CD4-positive, alpha-beta T cell treated with Interleukin-17A for 1 hour (primary cell): Measurements from ENCODE around the gene CAMTA2.
"Not testable (repeated sequence)": the region's sequence is repeated elsewhere in the genome, so short reads cannot be mapped to it uniquely, and the experiment has no call there.

Experiments used
- DNase-seq: peaks from one replicate; pipeline ENCODE4 v3.0.0-alpha.2; 2020

CAMTA2 gene

GRCh38 chr17:4986951-4987766, at the start of gene CAMTA2:
Gene CAMTA2, minus strand, starts transcription at chr17:4987675. Its CDS starts 1,453 bp downstream, at chr17:4986222.
- peak; percentile 88 for DNase-seq

- DNase-seq, result no peak
Observed at GRCh38 chr17:5035315-5035714, 47.8 kb upstream of the CAMTA2 start, which contains the start of gene SLC52A1. Gene SLC52A1, minus strand, starts transcription at chr17:5035426. Its CDS starts 820 bp downstream, at chr17:5034606.

DNA sequence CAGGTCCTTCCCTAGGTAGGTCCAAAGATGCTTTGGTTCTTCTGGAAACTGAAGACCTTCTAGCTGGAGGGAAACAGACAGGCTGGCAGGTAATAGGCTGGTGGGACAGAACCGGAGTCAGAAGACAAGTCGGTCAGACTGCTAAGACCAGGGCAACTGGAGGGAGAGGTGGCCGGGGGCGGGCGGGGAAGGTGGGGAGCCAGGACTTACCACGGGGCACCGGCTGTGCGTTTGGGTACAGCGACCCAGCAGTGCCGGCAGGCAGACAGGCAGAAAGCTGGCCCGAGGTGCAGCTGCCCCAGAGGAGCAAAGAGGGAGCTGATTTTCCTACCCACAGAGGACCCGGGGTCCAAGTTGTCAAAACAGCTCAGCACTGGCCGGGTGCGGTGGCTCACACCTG, 47.2 kb upstream of the CAMTA2 start:
- no peak for DNase-seq

- no peak for DNase-seq
Observed at GRCh38 chr17:5034063-5034462, 46.6 kb upstream of the CAMTA2 start.

DNA sequence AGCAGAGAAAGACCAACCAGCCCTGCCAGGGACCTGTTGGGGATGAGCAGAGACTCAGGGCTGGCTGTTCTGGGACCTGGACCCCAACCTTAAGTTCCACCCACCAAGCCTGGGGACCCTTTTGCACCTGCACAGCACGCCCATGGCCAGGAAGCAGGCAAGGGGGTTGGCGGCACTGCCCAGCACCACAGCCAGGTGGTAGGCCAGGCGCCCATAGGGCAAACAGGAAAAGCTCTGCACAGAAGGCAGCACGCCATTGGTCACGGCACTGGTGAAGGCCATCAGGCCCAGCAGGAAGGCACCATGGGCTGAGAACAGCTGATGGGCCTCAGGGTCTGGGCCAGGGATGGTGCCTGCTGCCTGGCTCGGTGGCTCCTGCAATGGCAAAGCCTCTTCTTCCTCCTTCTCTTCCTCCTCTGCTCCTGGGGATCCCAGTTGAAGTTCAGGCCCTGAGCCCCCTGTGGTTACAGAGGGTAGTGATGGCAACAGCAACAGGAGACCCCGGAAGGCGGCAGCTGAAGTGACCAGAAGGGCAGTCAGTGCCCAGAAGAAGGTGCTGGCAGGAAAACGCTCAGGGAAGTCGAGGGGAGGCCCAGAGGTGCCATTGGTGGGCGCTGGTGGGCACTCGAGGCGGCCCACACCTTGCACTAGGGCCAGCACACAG, 46.0 kb upstream of the CAMTA2 start:
- no peak for DNase-seq

- DNase-seq, result no peak
Observed at GRCh38 chr17:5032865-5033264, 45.4 kb upstream of the CAMTA2 start.

DNA sequence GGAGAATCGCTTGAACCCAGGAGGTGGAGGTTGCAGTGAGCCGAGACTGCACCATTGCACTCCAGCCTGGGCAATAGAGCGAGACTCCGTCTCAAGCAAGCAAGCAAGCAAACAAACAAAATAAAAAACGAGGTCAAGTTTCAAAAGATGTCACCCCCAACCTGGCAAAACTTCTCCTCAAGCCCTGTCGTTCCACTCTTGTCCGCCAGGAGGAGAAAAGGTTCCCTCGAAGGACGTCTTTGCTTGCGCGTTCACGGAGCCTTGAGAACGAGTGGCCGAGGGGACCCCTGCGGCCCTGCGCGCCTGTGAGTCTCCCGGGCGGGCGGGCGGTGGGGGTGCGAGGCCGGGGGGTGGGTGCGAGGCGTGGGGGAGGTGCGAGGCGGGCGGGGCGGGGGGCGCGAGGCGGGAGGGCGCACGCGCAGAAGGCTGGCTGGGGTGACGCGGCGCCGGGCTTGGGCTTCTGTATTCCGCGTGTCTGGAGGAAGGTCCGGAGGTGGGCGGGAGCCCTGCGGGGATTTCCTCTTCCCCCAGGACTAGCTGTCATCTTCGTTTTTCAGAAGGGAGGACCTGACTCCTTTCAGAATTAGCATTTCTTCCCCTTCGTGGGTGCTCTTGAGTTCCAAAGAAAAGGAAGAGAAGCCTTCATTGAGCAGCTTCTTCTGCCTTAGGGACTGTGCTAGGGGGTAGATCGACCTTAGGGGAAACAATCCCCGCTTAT, 44.0 kb upstream of the CAMTA2 start:
- DNase-seq, result peak; percentile 88

GRCh38 chr17:5030168-5030567, 42.7 kb upstream of the CAMTA2 start:
- not testable (repeated sequence) for DNase-seq

DNA sequence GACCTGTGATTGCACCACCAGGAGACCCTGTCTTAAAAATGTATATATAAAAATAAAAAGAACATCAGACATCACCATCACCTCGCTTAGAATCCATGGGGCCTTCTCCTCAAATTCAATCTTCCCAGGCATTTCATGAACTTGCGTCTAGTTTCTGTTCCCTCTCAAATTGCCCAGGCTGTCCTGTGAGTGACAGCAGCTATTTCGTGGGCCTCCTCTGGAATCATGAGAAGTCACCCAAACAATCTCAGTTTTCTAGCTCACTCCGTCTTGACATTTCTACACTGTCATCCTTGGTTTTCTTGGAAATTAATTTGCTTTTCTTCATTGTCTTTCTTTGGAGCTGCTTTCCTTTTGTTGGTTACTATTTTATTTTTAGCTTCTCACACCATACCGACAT, 40.4 kb upstream of the CAMTA2 start:
- no peak for DNase-seq

- DNase-seq, result no peak
Observed at GRCh38 chr17:5027299-5027698, 39.8 kb upstream of the CAMTA2 start.

DNA sequence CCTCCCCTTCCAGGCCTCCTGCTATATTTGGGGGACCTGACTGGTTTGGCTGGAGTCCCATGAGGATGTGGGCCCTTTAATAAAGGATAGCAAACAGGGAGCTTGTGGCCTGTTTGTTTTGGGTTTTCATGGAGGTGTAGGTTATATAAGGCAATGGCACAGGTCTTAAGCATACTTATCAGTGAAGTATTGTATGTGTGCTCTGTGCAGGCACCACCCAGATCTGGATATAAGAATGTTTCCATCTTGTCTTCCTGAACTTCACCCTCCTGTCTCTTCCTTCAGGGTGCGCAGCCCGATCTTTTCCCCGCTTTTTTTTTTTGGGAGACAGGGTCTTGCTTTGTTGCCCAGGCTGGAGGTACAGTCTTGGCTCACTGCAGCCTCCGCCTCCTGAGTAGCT, 37.1 kb upstream of the CAMTA2 start:
- no peak for DNase-seq

DNA sequence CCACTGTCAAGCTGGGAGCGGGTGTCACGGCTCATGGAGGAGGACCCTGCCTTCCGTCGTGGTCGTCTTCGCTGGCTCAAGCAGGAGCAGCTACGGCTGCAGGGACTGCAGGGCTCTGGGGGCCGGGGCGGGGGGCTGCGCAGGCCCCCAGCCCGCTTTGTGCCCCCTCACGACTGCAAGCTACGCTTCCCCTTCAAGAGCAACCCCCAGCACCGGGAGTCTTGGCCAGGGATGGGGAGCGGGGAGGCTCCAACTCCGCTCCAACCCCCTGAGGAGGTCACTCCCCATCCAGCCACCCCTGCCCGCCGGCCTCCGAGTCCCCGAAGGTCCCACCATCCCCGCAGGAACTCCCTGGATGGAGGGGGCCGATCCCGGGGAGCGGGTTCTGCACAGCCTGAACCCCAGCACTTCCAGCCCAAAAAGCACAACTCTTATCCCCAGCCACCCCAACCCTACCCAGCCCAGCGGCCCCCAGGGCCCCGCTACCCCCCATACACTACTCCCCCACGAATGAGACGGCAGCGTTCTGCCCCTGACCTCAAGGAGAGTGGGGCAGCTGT, 36.2 kb upstream of the CAMTA2 start:
- no peak for DNase-seq

DNA sequence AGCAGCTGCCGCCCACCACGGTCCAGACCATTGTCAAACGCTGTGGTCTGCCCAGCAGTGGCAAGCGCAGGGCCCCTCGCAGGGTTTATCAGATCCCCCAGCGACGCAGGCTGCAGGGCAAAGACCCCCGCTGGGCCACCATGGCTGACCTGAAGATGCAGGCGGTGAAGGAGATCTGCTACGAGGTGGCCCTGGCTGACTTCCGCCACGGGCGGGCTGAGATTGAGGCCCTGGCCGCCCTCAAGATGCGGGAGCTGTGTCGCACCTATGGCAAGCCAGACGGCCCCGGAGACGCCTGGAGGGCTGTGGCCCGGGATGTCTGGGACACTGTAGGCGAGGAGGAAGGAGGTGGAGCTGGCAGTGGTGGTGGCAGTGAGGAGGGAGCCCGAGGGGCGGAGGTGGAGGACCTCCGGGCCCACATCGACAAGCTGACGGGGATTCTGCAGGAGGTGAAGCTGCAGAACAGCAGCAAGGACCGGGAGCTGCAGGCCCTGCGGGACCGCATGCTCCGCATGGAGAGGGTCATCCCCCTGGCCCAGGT, 34.8 kb upstream of the CAMTA2 start:
- DNase-seq, result no peak

DNA sequence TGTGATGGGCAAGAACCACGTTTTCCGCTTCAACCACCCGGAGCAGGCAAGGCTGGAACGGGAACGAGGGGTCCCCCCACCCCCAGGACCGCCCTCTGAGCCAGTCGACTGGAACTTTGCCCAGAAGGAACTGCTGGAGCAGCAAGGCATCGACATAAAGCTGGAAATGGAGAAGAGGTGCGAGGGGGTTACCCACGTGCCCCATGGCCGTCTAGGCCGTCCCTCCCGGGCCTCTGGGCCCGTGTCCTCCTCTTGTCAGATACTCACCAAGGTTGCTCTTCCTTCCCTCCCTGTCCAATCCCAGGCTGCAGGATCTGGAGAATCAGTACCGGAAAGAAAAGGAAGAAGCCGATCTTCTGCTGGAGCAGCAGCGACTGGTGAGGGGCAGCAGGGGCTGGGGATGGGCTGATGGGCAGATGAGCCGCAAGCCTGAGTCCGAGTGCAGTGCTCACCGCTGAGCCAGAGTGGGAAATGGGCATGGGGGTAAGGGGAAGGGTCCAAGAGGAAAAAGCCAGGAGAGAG, 33.1 kb upstream of the CAMTA2 start:
- no peak for DNase-seq

DNA sequence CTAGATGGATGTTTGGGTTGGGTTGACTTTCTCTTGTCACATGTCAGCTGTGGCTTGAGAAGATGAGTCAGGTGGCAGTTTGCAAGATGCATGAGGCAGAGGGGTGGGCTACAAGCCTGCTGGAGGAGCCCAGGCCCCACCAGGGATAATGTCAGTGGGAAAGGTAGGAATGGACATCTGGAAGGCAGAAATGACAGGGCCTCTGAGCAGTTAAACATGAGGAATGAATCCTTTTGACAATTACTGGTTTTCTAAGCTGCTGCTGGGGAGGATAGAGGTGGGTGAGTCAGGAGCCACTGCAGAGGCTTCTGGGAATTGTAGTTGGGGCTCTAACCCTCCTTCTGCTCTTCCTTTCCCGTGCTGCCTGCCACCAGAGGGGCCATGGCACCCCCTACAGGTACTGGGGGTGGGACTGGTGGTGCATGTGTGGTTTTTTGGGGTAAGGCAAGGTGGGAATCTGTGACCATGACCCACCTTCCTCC, 32.0 kb upstream of the CAMTA2 start:
- DNase-seq, result peak; percentile 42

GRCh38 chr17:5014357-5014756, 26.9 kb upstream of the CAMTA2 start:
- DNase-seq, result no peak

DNA sequence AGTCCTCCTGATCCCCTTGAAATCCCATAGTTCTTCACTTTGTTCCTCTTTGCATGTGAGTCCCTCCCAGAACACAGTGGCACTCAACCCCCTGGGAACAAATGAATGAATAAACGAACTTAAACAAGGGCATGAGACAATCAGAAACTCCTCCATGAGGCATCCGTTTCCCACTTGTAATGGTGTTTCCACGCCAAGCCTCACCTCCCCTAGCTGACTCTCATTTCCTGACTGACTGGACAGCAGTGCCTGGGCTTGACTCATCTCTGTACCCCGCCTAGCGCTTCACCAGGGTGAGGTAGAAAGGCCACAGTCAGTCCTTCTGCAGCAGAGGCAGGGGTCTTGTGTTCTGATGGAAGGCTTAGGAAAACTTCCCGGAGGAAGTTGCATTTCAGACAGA, 24.5 kb upstream of the CAMTA2 start:
- DNase-seq, result no peak

DNA sequence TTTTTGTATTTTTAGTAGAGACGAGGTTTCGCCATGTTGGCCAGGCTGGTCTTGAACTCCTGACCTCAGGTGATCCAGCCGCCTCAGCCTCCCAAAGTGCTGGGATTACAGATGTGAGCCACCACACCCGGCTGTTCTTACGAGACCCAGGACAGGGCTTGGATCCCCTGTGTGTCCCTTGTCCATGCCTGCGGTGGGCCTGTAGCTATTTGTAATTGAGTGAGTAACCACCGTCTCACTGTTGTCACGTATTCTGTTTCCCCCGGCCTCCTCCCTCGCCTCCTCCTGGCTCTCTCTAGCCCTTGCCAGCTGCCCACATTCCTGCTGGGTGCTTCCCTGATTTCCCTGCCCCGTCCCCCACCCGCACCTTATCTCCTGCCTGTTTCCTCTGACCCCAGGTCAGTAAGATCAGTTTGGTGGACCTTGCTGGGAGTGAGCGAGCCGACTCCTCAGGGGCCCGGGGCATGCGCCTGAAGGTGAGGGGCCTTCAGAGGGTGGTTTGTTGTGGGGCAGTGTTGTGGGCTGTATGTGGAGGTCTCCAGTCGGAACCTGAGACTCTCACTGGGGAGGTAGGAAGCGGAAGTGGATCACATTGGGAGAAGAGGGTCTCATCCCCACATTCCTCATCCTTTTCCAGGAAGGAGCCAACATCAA, 15.9 kb upstream of the CAMTA2 start:
- no peak for DNase-seq

- DNase-seq, result no peak
Observed at GRCh38 chr17:5002121-5002788, 14.8 kb upstream of the CAMTA2 start.

DNA sequence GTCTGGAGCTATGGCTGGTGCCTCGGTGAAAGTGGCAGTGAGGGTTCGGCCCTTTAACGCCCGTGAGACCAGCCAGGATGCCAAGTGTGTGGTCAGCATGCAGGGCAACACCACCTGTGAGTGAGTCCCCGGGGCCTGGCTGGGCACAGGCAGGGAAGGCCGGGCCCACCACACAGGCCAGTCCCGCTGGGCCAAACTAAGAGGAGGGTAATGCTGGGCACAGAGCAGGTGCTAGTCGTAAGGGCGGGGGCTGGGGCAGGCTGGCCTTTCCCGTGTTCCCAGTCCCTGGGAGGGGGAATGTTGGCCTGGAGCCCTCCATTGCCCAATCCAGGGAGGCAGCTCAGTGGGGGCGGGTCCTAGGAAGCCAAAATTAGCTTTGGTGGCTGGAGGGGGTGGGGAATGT, 12.8 kb upstream of the CAMTA2 start:
- no peak for DNase-seq

DNA sequence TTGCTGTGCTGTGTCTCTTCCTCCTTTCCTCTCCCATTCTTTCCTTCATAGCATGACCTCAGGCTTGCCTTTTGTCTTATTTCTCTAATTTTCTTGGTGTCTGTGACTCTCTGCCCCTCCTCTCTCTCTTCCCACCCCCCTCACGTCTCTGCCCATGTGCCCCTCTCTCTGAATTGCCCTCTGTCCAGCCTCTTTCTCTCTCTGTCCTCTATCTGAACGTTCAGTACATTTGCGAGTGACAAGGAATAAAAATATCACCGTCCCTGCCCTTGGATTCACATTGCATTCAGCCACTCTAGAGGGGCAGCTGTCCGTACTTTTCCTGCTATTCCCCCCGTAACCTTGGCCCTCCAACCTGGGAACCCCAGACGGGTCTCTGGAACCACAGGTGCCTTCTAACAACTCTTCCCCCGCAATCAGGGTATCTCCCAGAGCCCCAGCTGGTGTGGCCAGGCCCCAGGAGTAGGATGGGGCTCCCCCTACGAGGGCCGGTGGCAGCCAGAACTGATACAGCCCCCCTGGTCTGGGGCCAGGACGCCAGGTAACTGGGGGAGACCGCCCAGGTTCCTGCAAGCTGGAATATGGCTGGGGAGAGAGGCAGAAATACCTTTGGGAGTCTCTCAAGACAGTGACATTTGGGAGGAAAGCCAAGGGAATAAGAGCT, 12.1 kb upstream of the CAMTA2 start:
- DNase-seq, result no peak
